Measurements from ENCODE around the gene FBLN7.

DNA sequence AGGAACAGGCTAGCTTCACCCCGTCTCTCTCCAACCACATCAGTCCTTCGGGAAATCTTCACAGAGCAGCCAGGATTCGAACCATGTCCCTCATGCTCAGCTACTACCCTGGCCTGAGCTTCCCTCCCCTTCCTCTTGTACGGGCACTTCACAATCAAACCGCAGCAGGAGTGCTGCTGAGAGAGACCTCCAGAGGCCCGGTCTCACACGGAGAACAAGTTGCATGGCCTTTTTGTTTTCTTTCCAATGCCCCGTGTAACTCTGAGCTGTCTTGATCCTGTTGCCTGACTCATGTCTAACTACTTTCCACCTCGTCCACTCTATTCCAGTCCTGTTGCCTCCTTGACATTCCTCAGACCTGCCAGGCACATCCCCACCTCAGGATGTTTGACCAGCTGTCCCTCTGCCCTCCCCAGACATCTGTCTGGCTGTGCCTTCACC, 25.4 kb downstream of the FBLN7 start:
- TF ChIP-seq, protein P1, sequence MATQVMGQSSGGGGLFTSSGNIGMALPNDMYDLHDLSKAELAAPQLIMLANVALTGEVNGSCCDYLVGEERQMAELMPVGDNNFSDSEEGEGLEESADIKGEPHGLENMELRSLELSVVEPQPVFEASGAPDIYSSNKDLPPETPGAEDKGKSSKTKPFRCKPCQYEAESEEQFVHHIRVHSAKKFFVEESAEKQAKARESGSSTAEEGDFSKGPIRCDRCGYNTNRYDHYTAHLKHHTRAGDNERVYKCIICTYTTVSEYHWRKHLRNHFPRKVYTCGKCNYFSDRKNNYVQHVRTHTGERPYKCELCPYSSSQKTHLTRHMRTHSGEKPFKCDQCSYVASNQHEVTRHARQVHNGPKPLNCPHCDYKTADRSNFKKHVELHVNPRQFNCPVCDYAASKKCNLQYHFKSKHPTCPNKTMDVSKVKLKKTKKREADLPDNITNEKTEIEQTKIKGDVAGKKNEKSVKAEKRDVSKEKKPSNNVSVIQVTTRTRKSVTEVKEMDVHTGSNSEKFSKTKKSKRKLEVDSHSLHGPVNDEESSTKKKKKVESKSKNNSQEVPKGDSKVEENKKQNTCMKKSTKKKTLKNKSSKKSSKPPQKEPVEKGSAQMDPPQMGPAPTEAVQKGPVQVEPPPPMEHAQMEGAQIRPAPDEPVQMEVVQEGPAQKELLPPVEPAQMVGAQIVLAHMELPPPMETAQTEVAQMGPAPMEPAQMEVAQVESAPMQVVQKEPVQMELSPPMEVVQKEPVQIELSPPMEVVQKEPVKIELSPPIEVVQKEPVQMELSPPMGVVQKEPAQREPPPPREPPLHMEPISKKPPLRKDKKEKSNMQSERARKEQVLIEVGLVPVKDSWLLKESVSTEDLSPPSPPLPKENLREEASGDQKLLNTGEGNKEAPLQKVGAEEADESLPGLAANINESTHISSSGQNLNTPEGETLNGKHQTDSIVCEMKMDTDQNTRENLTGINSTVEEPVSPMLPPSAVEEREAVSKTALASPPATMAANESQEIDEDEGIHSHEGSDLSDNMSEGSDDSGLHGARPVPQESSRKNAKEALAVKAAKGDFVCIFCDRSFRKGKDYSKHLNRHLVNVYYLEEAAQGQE (IDR thresholded peaks at IDR 0.05; ENCODE audit: low read depth): no peak
- TF ChIP-seq FOXM1 (IDR thresholded peaks at IDR 0.05; ENCODE audit: borderline replicate concordance, low read depth) (no peak), CEBPB (IDR thresholded peaks at IDR 0.05) (no peak), EP300 (IDR thresholded peaks at IDR 0.05; ENCODE audit: borderline replicate concordance) (no peak), TAF1 (IDR thresholded peaks at IDR 0.05; ENCODE audit: low read depth) (no peak), TCF12 (IDR thresholded peaks at IDR 0.05; ENCODE audit: low read depth) (no peak), RAD21 (IDR thresholded peaks at IDR 0.05; ENCODE audit: low read depth) (no peak), CREB1 (IDR thresholded peaks at IDR 0.05; ENCODE audit: low read depth) (no peak), YY1 (IDR thresholded peaks at IDR 0.05; ENCODE audit: low read depth) (no peak)
- TF ChIP-seq, protein P2, sequence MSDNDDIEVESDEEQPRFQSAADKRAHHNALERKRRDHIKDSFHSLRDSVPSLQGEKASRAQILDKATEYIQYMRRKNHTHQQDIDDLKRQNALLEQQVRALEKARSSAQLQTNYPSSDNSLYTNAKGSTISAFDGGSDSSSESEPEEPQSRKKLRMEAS (IDR thresholded peaks at IDR 0.05): no peak
- TF ChIP-seq, protein P3, sequence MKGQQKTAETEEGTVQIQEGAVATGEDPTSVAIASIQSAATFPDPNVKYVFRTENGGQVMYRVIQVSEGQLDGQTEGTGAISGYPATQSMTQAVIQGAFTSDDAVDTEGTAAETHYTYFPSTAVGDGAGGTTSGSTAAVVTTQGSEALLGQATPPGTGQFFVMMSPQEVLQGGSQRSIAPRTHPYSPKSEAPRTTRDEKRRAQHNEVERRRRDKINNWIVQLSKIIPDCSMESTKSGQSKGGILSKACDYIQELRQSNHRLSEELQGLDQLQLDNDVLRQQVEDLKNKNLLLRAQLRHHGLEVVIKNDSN (IDR thresholded peaks at IDR 0.05): no peak

All from Ishikawa (cell line).